ENCODE results near the gene STPG3.

Gene STPG3

DNA sequence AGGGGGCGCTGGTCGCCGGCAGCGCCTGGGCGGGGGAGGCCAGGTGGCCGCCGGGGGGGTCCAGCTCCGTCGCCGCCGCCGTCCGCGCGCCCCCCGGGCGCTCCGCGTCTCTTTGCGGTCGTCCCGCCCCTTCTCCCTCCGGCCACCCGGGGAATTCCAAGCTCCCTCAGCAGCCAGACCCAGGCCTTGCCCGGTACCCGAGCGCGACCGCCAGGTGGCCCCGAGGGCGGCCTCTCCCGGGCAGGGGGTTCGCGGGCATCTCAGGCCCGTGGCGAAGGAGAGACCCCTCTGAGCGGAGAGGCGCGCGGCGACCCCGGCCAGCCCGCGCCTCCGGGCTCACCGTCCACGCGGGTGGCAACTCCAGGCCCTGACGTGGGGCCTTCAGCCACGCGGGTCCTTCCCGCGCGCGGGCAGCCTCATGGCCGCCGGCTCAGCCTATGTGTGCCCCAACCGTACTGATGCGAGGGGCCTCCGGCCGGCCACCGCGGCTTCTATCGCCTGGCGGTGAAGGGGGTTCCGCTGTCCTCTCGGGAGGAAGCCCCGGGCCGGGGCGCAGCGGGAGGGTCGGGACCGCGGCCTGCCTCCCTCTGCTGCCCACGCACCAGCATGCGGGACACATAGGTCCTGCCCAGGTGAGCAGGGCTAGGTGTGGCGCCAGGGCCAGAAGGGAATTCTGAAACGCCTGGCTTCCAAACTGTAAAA lies 51.5 kb downstream of the STPG3 start:
- DNase-seq, result no peak

All from inflammatory macrophage (primary cell).